HG02981 (cell line): ENCODE data around the gene NAP1L1.

ENCODE experiments used
- ATAC-seq: cut with Tn5 transposase; IDR thresholded peaks from one replicate; pipeline ENCODE4 v1.9.1; 2021; ENCODE audit warnings: mild to moderate bottlenecking, moderate library complexity; ENCODE audit not compliant: unreplicated experiment

NAP1L1 gene

GRCh38 chr12:76083904-76084862 lies at the start of gene NAP1L1:
Gene NAP1L1 (minus strand): TSS chr12:76084685. CDS start chr12:76074219, 10,466 bp downstream.
- ATAC-seq, result peak; percentile 90

- ATAC-seq, result no peak
Observed at GRCh38 chr12:76127588-76127987, 43.1 kb upstream of the NAP1L1 start.

- ATAC-seq, result no peak
Observed at GRCh38 chr12:76124456-76124855, 40.0 kb upstream of the NAP1L1 start.

GRCh38 chr12:76123259-76124212 lies 39.1 kb upstream of the NAP1L1 start:
- no peak for ATAC-seq

GRCh38 chr12:76119887-76120286 lies 35.4 kb upstream of the NAP1L1 start:
- ATAC-seq, result no peak

GRCh38 chr12:76117751-76118150 lies 33.3 kb upstream of the NAP1L1 start:
- ATAC-seq, result no peak

- ATAC-seq, result no peak
Observed at GRCh38 chr12:76117067-76117691, 32.7 kb upstream of the NAP1L1 start.

GRCh38 chr12:76113800-76114757 lies 29.6 kb upstream of the NAP1L1 start:
- no peak for ATAC-seq

GRCh38 chr12:76111209-76111749 lies 26.8 kb upstream of the NAP1L1 start:
- ATAC-seq, result no peak

- no peak for ATAC-seq
Observed at GRCh38 chr12:76109879-76110278, 25.4 kb upstream of the NAP1L1 start.

GRCh38 chr12:76108356-76108755 lies 23.9 kb upstream of the NAP1L1 start:
- no peak for ATAC-seq

- no peak for ATAC-seq
Observed at GRCh38 chr12:76106631-76107030, 22.1 kb upstream of the NAP1L1 start.

GRCh38 chr12:76103958-76104357 lies 19.5 kb upstream of the NAP1L1 start:
- no peak for ATAC-seq

GRCh38 chr12:76101739-76102385 lies 17.4 kb upstream of the NAP1L1 start:
- no peak for ATAC-seq

GRCh38 chr12:76096079-76096646 lies 11.7 kb upstream of the NAP1L1 start:
- no peak for ATAC-seq

GRCh38 chr12:76094754-76095153 lies 10.3 kb upstream of the NAP1L1 start:
- no peak for ATAC-seq

- no peak for ATAC-seq
Observed at GRCh38 chr12:76091246-76091754, 6.8 kb upstream of the NAP1L1 start.

GRCh38 chr12:76085520-76085868 lies 1.0 kb upstream of the NAP1L1 start:
- no peak for ATAC-seq
